Central memory CD4-positive, alpha-beta T cell (primary cell): ENCODE results near the gene RTF2.
A peak's percentile ranks its signal among the peaks of the same experiment; 100 is the strongest.
"Not testable (repeated sequence)": the region's sequence is repeated elsewhere in the genome, so short reads cannot be mapped to it uniquely, and the experiment has no call there.

Experiments used
- DNase-seq: peaks from one replicate; pipeline ENCODE4 v3.0.0; 2022

Gene RTF2

DNA sequence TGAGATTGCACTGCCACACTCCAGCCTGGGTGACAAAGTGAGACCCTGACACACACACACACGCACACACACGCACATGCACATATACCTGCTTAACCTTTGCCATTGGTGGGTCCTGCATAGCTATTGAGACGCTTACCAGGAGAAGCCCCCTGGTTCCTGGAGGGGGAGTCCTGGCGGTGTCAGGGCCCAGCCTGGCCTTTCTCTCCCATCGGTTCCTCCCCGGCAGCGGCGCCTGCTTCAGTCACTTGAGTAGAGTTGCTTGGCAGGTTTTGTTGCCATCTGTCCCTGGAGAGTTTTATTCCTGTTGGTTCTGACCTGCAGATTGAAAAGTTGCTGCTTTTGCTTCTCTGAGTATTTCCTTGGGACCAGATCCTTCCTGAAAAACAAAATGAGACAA lies 35.5 kb downstream of the RTF2 start:
- no peak for DNase-seq

DNA sequence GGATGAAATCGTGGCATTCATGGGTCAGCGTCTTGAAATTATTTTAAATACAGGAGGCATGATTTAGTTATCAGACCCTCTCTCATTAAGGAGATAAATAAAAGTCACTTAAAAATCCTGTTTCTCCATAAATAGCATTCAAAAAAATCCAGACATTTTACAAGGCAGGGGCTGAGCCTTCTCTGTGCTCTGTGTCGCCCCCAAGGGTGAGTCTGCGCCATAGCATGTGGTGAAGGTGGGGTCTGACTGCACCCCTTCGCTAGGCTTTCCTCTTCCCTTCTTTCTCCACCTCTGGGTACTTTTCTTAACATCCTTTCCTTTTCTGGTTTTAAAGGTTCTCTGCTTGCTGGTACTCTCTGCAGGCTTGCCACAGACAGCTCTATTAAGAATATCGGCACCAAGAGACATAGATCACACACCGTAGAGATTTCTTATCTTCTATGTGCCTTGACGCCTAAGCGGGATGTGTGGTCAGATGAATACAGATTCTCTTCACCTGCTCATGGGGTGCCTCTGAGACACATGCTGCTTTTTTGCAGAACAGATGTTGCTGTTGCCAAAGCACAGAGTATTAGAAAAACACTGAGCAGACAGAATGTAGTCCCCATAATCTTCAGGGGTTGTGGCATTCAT lies 36.1 kb downstream of the RTF2 start:
- DNase-seq: peak; percentile 9

GRCh38 chr20:56506103-56506502 lies 37.7 kb downstream of the RTF2 start:
- DNase-seq: no peak

DNA sequence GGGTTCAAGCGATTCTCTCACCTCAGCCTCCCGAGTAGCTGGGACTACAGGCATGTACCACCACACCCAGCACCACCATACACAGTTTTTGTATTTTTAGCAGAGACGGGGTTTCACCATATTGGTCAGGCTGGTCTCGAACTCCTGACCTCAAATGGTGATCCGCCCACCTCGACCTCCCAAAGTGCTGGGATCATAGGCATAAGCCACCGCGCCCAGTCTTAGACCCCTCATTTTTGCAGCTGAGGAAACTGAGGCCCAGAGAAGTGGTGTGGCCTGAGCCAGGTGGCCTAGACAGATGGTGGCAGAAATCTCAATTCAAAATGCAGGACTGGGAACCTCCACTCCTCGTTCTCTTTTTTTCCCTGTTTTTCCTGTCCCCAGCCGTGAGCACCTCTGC lies 43.5 kb downstream of the RTF2 start:
- no peak for DNase-seq

DNA sequence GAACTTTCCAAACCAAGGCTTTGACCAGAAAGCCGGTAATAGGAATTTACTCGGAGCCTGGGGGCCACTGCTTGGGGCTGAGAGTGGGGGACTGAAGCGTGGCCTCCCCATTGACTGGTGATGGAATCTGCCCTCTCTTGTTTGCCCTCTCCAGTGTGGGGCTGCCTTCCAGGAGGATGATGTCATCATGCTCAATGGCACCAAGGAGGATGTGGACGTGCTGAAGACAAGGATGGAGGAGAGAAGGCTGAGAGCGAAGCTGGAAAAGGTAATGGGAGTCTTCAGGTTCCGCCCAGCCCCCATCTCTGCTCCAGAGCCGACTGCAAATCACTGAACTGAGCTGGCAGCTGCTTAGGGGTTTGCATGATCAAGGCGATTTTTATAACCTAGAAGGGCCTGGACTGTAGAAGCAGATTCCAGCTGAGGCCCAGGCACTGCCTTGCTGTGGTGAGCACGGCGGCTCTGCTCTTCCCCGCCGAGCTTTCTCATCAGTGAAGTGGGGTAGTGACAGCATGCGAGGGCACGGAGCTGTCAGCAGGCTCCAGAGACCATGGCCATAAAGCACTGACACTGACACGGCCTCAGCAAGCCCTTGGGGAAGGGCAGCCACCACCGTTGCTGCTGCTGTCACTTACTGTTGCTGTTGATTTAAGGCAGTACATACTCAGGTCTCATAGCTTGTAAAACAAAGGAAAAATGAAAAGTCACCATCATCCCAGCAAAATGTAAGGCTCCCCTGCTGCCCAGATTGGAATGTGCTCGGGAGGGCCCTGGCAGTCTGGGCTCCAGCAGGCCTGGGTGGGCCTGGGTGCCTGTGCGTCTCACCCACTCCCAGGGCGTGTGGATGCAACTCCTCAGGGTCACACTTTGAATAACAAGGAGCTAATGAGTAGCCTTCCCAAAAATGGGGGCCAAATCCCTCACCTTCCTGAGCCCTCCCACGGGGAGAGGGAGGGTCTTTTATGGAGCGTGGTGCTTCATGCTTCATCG lies 45.0 kb downstream of the RTF2 start:
- DNase-seq: no peak

DNA sequence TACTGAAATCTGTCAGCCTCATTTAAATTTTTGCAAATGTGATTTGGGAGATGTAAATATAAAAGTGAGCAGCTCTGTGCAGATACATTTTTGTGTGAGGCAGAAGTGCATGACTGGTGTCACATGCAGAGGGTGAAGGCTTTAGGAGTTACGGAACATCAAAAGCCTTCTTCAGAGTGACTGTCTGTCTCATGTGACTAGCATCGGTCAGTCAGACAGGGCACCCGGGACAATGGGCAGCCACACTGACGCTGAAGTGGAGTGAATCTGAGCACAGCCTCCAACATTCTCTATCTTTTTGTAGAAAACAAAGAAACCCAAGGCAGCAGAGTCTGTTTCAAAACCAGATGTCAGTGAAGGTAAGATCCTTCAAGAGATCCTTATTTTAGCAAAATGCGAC lies 48.2 kb downstream of the RTF2 start:
- no peak for DNase-seq

DNA sequence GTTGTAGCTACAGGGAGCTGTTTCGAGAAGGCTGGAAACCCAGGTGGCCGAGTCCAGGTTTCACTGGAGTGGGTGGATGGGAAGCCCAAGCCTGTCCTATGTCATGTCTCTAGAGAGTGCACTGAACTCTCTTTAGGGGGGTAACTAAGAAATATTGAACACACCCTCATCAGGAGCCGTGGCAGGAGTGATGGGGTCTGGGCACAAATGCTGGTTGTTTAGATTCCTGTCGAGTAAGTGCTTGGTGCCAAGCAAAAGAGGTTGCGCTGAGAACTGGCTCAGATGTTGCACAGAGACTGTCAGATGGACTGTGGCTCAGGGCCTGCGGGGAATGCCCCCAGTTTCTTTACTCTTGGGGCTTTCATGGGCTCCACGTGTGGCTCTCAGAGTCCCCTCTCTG lies 48.8 kb downstream of the RTF2 start:
- DNase-seq: no peak

DNA sequence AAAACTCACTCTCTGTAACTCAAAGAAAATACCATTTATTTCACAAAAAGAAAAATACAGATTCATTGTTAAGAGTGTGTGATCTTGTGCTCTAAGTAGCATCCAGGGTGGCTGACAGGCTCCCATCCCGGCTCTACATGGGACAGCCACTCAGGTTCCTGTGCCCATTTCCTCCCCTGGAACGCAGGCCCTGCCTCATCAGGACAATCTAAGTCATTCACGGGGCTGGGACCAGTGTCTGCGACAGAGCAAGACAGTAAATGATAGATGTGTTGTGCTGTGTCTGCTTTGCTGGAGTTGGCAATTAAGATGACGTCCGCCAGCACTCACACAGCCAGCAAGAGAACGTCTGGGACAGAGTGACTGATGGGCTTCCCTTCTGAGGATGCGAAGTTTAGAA lies 49.2 kb downstream of the RTF2 start:
- DNase-seq: no peak

GRCh38 chr20:56518126-56518525 lies 49.7 kb downstream of the RTF2 start:
- no peak for DNase-seq

DNA sequence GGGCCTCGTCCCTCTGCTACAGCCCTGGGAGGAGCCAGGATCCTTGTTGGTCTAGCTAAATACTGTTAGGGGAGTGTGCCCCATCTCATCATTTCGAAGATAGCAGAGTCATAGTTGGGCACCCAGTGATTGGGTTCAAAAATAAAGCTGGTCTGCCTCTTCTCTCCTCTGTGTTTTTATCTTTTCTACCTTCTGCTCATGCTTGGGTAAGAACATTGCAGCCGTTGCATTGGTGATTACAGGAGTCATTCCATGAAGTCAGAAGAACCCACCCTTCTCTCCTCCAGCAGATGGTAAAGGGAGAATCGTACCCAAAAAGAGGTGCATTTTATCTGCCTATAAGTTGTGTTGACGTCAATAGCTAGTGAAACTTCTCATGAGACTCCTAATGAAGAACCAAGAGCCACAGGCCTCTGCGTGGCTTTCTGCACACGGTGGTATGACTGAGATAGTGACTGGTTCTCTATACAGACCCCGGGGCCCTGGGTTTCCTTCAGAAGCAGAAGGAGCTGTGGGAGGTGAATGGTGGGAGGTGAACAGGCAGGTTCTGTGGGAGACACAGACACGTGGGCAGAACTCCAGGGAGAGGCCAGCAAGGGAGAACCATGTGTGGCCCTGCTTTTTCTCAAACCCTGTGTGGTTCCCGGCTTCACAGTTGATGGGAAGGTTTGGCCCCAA lies 50.4 kb downstream of the RTF2 start:
- DNase-seq: no peak

- DNase-seq: no peak
These were observed 51.1 kb downstream of the RTF2 start for GRCh38 chr20:56519551-56519950.

DNA sequence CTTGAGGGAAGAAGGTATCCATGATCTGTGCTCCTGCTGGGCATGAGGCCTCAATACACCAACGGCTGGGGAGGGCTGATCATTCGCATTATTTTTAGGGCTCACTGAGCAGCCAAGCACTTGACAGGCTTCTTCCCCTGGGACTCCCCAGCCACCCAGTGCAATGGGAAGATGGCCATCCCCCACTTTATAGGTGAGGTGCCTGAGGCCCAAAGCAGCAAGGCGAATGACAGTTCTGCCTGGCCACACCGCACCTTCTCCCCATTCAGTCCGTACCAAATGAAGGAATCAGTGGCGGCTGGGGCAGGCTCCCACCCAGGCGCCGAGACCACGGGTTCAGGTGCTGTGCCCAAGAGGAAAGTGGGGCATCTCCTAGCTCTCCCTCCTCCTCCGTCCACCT lies 51.8 kb downstream of the RTF2 start:
- DNase-seq: no peak

GRCh38 chr20:56520746-56521354 lies 52.4 kb downstream of the RTF2 start:
- DNase-seq: not testable (repeated sequence)

GRCh38 chr20:56522311-56522710 lies 53.9 kb downstream of the RTF2 start:
- no peak for DNase-seq

GRCh38 chr20:56524444-56524843 lies 56.0 kb downstream of the RTF2 start, which contains the start of gene FAM209A:
FAM209A (plus strand) TSS chr20:56524744; CDS start chr20:56524809, 65 bp downstream.
- DNase-seq: not testable (repeated sequence)

DNA sequence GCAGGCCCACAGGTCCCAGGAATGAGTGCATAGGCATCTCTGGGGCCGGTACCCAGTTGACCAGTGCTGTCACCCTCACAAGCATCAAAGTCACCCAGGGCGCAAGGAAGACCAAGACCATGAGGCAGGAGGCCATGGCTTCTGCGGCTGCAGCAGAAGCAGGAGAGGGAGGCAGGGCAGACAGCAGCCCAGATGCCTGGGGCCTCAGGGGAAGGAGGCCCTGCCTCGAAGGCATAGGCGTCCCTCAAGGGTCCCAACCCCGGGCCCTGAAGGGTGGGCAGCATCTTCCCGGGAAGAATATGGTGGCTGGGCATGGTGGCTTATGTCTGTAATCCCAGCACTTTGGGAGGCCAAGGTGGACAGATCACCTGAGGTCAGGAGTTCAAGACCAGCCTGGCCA lies 59.1 kb downstream of the RTF2 start:
- no peak for DNase-seq

DNA sequence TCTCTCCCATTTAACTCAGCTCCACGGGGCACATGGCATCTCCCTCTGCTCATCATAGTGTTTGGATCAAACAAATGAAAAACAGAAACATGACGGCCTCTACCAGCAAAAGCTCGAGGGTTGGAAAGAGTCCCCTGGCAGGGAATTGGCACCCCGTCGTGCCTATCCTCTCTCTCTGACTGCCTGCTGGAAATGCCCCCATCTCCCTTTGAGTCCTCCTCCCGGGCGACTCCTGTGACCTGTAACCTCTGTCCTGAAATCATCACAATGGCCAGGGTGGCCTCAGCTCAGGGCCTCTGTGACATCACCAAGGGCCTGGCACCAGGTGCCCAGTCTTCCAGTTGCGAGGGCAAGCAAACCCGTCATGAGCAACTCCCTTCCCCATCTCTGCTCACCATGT lies 64.5 kb downstream of the RTF2 start, which contains the start of gene FAM209B:
TSS of gene FAM209B (plus strand) at position 301 of the 400 bp plus-strand sequence. CDS start at position 397, 96 bp downstream.
- not testable (repeated sequence) for DNase-seq

DNA sequence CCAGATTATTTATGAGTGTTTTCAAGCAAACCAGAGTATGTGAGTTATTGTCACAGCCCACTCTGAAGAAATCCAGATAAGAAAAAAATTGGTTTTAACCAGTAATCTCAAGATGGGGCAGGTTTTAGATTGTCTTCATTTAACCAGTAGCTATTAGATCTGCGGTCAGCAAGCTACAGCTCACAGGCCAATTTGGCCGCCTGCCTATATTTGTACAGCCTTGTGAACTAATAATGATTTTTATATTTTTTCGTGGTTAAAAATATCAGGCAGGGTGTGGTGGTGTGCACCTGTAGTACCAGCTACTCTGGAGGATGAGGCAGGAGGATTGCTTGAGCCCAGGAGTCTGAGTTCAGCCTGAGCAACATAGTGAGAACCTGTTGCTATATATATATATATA lies 69.6 kb downstream of the RTF2 start:
- no peak for DNase-seq

DNA sequence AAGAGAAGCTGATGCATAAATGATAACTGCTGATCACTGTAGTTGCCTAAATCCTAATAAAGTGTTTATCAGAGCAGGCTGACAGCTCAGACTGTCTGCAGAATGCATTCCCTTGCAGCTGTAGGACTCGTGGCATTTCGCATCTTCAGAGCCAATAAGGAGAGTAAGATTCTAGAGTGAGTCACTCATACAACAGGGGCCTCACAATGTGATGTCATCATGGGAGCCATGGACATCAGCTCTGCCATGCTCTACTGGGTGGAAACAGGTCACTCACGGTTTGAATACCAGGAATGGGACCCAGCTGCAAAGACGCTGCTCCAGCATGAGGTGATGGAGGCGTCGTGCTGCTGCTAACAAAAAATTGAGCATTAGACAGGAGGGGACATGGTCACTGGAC lies 72.0 kb downstream of the RTF2 start:
- DNase-seq: no peak

GRCh38 chr20:56542489-56543030 lies 74.1 kb downstream of the RTF2 start:
- no peak for DNase-seq

GRCh38 chr20:56551571-56551970 lies 83.1 kb downstream of the RTF2 start:
- DNase-seq: no peak

GRCh38 chr20:56552911-56553629 lies 84.6 kb downstream of the RTF2 start:
- no peak for DNase-seq
